Myocyte (in vitro differentiated cells): ENCODE data around the gene CCDC171. TPM values are rescaled to one million over a fixed set of nuclear protein-coding genes. Genes with fewer than 3 reads are reported as not detected.
"Not testable (repeated sequence)": the region's sequence is repeated elsewhere in the genome, so short reads cannot be mapped to it uniquely, and the experiment has no call there.

ENCODE experiments used
- DNase-seq: peaks from one replicate; pipeline ENCODE4 v3.0.0-alpha.2; 2012; ENCODE audit warnings: low read depth
- total RNA-seq: library from RNA; depleted of rRNA; stranded (reverse); fragments of >200 nt; gene quantifications from 2 replicates; pipeline ENCODE4 v1.2.3, GENCODE V29; 2014

CCDC171 gene
- total RNA-seq, 1 donor from 2014 or later = 1.1 TPM

DNA sequence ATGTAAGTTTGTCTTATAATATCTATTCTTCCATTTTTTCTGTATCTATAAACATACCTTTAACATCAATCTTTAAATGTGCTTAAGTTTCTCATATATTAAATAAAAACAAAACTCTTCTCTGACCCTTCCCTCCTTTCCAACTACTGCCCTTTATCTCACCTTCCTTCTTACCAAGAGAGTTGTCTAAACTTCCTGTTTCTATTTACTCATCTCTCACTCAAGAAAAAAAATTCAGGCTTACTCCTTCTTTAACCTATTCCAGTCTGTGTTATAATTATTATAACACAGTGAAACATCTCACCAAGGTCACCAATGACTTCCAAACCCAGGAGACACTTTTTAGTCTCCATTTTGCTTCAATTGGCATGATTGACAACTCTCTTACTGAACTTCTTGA lies 140.9 kb downstream of the CCDC171 start:
- no peak for DNase-seq

DNA sequence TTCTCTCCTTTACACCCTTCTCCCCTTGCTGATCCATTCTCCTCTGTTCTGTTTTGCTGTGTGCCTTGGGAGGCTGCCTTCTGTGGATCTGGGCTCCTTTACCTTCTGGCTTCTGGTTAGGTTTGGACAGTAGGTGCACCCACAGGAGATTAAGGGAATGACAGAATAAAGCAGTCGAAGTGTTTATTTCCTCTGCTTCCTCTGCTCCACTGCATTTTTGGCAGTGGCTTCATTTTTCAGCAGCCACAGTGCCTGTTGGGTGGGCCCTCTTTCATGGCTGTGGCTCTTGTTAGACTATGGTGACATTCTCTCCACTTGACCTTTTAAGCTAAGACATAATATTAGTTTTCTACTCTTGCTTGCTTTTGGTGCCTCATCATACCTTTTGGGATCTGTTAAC lies 144.1 kb downstream of the CCDC171 start:
- peak; percentile 9 for DNase-seq

DNA sequence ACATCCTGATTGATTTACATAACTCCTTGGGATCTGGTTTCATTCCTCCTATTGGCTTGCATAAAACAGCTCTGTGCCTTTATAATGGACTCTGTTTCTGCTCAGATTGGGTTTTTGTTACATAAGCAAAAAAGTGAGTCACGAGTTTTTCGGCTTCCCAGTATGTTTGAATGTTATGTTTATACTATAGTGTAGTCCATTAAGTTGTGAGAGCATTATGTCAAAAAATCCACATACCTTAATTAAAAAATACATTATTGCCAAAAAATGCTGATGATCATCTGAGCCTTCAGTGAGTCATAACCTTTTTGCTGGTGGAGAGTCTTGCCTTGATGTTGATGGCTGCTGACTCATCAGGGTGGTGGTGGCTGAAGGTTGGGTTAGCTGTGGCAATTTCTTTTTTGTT lies 144.6 kb downstream of the CCDC171 start:
- DNase-seq = peak; percentile 37

DNA sequence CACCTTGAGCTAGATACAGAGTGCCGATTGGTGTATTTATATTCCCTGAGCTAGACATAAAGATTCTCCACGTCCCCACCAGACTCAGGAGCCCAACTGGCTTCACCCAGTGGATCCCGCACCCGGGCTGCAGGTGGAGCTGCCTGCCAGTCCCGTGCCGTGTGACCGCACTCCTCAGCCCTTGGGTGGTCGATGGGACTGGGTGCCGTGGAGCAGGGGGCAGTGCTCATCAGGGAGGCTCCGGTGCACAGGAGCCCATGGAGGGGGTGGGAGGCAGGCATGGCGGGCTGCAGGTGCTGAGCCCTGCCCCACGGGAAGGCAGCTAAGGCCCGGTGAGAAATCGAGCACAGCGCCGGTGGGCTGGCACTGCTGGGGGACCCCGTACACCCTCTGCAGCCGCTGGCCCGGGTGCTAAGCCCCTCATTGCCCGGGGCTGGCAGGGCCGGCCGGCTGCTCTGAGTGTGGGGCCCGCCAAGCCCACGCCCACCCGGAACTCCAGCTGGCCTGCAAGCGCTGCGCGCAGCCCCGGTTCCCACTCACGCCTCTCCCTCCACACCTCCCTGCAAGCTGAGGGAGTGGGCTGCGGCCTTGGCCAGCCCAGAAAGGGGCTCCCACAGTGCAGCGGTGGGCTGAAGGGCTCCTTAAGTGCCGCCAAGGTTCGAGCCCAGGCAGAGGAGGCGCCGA lies 147.2 kb downstream of the CCDC171 start:
- DNase-seq = not testable (repeated sequence)

DNA sequence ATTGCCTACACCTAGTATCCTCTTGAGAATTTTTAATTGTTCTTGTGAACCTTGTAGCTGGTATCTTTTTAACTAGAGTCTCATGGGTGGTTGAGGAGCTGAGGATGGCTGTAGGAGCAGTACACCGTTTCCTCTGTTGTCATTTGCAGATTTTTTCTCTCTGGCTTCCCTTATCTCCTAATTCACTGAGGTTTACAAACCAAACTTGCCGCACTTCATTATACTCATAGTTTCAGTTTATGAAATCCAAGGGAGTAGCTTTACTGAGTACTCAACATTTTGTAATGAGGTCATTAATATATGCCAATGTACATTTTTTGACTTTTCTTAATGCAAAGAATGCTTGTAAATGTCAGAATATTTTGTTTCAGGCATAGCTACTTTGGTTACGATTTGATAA lies 154.2 kb downstream of the CCDC171 start:
- no peak for DNase-seq

DNA sequence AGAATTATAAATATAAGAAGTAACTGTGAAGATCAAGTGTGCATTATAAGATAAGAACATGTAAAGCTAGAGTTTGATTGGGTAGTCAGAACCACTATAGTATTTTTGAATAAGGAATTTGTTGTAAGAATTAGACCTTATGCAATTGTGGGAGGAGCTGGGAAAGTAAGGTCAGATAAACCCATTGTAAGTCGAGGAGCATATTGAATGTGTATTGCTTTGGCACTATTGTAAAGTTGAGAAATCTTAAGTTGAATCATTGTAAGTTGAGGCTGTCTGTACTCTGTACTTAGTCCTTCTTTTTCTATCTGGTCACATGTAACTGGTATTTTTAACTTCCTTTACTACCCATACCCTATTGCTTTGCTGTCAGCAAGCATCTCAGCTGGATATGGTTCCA lies 158.7 kb downstream of the CCDC171 start:
- DNase-seq = no peak

DNA sequence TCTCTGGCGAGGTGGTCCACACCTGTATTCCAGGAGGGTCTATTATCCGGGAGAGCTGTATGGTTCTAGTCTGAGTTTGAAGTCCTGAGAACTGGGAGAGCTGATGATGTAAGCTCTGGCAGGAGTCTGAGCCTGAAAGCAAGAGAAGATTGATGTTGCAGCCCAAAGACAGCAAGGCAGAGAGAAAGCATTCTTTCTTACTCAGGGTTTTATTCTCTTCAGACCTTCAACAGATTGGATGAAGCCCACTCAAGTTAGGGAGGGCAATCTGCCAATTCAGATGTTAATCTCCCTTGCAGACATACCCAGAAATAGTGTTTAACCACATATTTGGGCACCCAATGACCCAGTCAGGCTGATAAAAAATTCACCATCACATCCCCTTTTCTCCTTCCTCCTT lies 159.1 kb downstream of the CCDC171 start:
- no peak for DNase-seq

DNA sequence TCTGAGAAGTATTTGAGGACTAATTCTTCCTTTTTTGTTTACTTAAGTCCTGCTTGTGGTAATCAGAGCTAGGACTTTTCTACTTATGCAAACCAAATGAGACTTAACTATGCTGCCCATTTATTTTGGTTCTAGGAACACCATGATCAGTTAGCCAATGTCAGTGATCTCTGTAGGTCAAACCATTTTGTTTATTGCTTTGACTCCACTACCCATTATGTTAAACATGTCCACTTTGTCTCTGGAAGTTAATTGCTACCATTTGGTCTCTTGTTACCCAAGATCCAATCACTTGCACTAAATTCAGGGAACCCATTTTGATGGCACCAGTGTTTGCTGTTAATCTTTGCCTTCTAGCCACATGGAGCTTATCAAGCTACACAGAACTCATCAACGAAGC lies 161.9 kb downstream of the CCDC171 start:
- DNase-seq = no peak

DNA sequence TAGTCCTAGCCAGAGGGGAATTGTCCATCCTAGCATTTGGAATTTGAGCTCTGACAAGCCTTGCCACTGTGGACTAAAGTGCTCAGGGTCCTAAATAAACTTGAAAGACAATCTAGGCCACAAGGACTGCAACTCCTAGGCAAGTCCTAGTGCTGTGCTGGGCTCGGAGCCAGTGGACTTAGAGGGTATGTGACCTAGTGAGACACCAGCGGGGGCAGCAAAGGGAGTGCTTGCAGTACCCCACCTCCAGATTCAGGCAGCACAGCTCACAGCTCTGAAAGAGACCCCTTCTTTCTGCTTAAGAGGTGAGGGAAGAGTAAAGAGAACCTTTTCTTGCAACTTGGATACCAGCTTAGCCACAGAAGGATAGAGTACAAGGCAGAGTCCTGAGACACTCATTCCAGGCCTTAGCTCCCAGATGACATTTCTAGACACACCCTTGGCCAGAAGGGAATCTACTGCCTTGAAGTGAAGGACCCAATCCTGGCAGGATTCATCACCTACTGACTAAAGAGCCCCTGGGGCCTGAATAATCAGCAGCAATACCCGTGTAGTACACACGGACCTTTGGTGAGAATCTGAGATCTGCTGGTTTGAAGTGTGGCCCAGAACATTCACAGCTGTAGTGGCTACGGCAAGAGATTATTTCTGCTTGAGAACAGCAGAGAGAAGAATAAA lies 164.6 kb downstream of the CCDC171 start:
- DNase-seq = no peak

DNA sequence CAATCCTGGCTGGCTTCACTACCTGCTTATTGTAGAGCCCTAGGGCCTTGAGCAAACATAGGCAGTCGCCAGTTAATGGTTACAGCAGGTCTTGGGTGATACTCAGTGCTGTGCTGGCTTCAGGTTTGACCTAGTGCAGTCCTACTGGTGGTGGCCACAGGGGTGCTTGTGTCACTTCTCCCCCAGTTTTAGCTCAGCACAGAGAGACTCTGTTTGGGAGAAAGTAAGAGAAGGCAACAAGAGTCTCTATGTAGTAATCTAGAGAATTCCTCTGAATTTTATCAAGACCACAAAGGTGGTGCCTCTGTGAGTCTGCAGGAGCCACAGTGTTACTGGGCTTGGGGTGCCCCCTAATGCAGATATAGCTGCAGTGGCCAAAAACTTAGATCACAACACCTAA lies 165.6 kb downstream of the CCDC171 start:
- DNase-seq = no peak

DNA sequence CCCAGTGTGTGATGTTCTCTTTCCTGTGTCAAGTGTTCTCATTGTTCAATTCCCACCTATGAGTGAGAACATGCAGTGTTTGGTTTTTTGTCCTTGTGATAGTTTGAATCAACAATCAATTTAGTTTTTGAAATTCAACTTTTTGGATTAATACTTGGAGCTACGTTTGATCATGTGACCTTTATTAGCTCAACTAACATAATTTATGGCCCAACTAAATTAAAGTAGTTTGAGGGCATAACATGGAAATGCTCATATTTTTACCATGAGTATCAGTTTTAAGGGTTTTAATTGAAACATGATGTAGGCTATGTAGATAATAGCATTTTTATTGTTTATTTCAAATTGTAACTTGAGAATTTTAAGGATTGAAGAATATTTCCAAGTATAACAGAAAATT lies 168.0 kb downstream of the CCDC171 start:
- no peak for DNase-seq

DNA sequence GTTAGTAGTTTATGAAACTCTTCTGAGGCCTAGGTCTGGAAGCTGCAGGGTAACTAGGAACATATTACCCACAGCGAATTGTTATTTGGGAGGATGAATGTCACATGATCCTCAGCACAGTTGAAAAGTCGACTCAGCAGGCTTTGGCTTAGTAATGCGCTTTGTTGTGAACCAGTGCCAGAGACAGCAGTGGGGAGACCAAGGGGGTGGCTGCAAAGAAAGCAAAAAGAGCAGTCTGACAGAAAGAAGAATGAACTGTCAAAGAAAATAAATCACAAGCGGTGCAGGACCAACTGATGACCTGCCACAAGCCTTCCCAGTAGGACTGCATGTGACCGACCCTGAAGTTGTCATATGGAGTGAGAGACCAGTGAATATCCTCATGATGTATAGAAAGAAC lies 170.0 kb downstream of the CCDC171 start:
- DNase-seq = peak; percentile 6

DNA sequence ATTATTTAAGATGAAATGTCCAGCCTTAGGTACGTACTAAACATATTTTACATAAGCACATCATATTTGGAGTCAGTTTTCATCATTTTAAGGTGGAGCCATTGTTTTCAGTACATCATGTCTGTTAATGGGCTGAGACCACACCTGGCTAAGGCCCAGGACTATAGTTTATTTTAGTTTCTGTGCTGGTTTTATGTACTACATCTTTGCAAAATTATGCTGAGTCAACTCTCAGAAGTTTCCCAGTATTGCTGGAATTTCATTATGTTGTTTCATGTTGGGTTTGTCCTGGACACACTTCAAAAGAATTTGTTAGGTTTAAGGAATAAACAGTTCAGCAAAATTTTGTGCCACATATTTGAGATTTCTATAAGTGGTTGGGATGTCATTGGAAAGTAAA lies 171.2 kb downstream of the CCDC171 start:
- peak; percentile 15 for DNase-seq

DNA sequence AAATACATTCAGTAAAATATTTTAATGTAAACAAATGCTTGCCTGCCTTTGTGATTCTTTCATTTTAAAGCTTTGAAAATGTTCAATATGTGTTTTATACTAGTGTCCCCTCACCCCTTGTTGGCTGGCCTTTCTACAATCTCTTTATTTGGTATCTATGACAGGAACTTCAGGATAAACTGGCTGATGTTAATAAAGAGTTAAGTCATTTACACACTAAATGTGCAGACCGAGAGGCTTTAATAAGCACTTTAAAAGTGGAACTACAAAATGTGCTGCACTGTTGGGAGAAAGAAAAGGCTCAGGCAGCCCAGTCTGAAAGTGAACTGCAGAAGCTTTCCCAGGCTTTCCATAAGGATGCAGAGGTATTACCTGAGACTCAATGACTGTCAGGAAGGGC lies 171.8 kb downstream of the CCDC171 start:
- no peak for DNase-seq

DNA sequence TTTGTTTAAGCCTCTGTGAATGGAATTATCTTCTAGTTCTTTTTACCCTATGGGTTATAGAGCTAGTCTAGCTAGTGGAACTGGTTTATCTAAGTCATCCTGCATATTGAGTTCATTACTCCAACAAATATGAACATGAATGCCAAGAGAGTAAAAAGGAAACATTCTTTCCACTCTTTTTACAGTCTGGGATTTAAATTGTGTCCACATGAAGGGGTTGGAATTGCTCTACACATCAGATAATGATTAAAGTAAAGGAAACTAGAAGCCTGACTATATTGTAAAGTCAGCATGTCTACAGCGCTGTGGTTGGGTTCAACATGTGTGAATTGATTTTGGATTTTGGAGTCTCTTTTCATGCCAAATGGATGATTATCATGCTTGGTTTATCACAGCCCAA lies 173.1 kb downstream of the CCDC171 start:
- DNase-seq = no peak

DNA sequence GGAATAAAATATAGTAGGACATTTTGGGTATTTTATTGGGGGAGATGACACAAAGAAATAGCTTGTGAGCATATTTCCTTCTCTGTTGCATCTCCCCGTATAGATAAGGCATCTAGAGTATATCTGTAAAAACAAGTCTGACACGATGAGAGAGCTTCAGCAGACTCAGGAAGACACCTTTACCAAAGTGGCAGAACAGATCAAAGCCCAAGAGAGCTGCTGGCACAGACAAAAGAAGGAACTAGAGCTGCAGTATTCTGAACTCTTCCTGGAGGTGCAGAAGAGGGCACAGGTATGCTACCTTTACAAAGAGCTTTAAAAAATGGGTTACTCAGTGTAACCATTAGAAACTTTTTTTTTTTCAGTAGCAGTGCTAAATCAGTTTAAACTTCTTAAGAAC lies 176.7 kb downstream of the CCDC171 start:
- DNase-seq = no peak

DNA sequence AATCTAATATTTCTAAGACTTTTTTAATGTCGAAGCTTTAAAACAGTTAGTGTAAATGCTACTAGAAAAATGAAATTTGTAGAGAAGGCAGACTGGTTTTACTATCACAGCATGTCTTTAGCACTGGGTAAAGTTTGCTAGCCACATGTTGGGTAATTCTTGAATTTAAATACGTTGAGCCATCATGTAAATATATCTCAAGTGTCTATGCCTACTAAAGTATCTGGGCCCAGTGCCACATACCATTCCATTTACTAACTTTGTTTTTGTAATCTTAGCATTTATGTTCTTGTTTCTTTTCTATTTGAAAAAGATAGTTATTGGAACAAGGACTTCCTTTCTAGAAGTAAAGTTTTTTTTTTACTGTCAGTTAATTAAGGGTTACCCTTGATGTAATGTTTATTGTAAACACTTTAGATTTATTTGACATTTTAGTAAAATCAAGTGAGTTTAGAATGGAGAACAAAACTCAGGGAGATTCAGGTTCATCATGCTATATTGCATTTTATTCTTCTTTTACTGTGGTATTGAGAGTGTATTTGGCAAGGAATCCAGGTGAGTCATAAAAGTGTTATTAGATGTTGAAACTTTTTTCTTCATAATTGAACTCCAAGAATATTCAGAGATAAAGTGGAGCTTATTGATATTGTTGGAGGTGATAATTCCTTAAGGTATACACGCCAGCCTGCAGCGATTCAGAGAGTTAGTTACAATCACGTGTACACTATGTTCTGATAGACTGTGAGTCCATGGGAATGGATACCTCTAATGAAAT lies 182.4 kb downstream of the CCDC171 start:
- DNase-seq = peak; percentile 58

DNA sequence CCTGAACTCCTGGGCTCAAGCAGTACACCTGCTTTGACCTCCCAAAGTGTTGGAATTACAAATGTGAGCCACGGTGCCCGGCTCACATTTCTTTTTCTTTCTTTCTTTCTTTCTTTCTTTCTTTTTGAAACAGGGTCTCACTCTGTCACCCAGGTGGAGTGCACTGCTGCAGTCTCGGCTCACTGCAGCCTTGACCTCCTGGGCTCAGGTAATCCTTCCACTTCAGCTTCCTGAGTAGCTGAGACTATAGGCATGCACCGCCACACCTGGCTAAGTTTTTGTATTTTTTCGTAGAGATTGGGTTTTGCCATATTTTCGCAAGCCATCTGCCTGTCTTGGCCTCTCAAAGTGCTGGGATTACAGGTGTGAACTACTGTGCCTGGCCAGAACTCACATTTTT lies 183.7 kb downstream of the CCDC171 start:
- no peak for DNase-seq

DNA sequence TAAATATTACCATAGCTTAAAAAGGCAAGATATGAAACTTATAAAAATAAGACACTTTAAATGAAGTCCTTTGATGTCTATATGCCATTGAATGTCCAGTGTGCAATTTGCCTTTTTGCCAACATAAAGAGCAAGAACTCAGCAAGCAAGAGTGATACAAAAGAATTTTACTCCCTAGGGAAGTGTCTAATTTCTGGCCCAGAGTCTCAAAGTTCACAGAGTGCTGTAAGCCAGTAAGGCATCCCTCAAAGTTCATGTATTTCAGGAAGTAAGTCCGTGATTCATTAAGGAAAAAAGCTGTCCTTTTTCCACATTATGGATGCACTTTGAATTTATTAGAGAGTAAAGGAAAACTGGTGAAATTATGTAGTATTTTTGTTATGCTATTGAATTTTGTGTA lies 185.2 kb downstream of the CCDC171 start:
- peak; percentile 62 for DNase-seq

DNA sequence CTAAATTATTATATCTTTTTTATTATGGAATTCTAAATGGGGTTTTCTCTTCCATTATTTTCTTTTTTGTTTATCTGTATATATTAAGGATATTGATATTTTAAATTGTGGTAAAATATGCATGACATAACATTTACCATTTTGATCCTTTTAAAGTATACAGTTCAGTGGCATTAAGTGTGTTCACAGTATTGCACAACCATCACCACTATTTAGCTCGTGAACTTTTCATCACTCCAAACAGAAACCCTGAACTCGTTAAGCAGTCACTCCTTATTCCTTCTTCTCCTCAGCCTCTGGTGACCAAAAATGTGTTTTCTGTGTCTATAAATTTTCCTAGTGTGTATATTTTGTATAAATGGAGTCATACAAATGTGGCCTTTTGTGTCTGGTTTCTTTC lies 188.2 kb downstream of the CCDC171 start:
- no peak for DNase-seq

DNA sequence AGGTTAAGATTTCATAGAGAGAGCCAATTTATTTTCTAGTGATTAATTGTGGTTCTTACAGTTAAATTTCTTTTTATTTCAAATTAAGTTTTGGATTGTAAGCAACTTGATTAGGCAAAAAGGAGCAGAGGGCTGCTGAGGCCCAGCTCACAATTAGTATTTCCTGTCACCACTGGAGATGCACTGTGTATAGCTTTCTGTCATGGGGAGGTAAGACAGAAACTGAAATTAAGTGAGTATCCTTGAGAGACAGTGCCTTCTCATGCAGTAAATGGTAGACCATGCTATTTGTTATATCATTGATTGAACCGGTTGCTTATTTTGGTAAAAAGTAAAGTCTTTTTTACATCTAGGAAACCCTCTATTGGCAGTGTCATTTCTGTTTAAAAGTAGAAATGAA lies 190.7 kb downstream of the CCDC171 start:
- no peak for DNase-seq

DNA sequence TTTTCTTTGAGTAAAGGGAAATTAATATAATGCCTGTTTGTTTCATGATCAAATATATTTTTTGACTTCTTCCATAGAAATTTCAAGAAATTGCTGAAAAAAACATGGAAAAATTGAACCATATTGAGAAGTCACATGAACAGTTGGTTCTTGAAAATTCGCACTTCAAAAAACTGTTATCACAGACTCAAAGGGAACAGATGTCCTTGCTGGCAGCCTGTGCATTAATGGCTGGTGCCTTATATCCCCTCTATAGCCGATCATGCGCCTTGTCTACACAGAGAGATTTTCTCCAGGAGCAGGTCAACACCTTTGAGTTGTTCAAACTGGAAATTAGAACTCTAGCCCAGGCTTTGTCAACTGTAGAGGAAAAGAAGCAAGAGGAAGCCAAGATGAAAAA lies 191.4 kb downstream of the CCDC171 start:
- no peak for DNase-seq

DNA sequence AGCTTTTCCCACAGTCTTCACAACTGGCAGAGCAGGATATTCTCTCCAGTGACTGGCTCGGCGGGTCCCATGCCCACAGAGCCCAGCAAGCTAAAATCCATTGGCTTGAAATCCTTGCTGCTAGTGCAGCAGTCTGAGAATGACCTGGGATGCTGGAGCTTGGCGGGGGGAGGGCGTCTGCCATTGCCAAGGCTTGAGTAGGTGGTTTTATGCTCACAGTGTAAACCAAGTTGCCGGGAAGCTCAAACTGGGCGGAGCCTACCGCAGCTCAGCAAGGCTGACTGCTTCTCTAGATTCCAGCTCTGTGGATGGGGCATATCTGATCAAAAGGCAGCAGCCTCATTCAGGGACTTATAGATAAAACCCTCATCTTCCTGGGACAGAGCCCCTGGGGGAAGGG lies 194.1 kb downstream of the CCDC171 start:
- no peak for DNase-seq
